Heart left ventricle (tissue), 16 donors: Measurements from ENCODE around the gene GPC6. TPM values are rescaled to one million over a fixed set of nuclear protein-coding genes. Genes with fewer than 3 reads are reported as not detected.

Source experiments
- ATAC-seq, 4 donors: fragments of 200-7000 bp; cut with Tn5 transposase; one replicate each; pipeline ENCODE4 v1.9.1; 2020 to 2022; ENCODE audit warnings: moderate library complexity in 4 of 4, mild to moderate bottlenecking in 3 of 4, moderate number of reproducible peaks in 1 of 4
- DNase-seq, 5 donors: peaks; one replicate each; pipeline ENCODE4 v3.0.0-alpha.2; 2020
- H3K27ac ChIP-seq, 12 donors: fragments of 200-600 bp; sonication (generic) in 4 of 12; one replicate each; pipeline versions ENCODE4 v1.5.0 to v1.8.0; 2016 to 2022; ENCODE audit warnings: mild to moderate bottlenecking in 2 of 12
- H3K27me3 ChIP-seq, 9 donors: fragments of 200-600 bp; sonication (generic) in 2 of 9; one replicate each; pipeline versions ENCODE4 v1.5.1 to v1.8.0; 2016 to 2022; ENCODE audit warnings: mild to moderate bottlenecking in 3 of 9
- H3K36me3 ChIP-seq, 9 donors: fragments of 200-600 bp; sonication (generic) in 2 of 9; one replicate each; pipeline versions ENCODE4 v1.5.0 to v1.8.0; 2018 to 2022; ENCODE audit warnings: mild to moderate bottlenecking in 2 of 9
- H3K4me1 ChIP-seq, 12 donors: fragments of 200-600 bp; sonication (generic) in 4 of 12; one replicate each; pipeline versions ENCODE4 v1.5.0 to v1.8.0; 2016 to 2022; ENCODE audit warnings: mild to moderate bottlenecking in 3 of 12
- H3K4me3 ChIP-seq, 12 donors: fragments of 200-600 bp; sonication (generic) in 4 of 12; one replicate each; pipeline versions ENCODE4 v1.5.0 to v1.8.0; 2017 to 2022; ENCODE audit warnings: mild to moderate bottlenecking in 9 of 12, moderate library complexity in 4 of 12
- H3K9me3 ChIP-seq, 12 donors: fragments of 200-600 bp; sonication (generic) in 4 of 12; one replicate each; pipeline versions ENCODE4 v1.5.0 to v1.8.0; 2016 to 2022; ENCODE audit warnings: mild to moderate bottlenecking in 1 of 12
- POLR2A ChIP-seq, 2 donors: fragments of 450-650 bp; IDR thresholded peaks; one replicate each; pipeline ENCODE4 v1.6.1; 2017; ENCODE audit warnings: antibody characterized with exemption in 2 of 2, mild to moderate bottlenecking in 2 of 2, moderate library complexity in 2 of 2
- WGBS, 4 donors: extraction: QIAGEN DNeasy Blood & Tissue Kit in 2 of 4; methylation state at CpG; one replicate each; pipeline versions ENCODE4 v1.1.5 to v1.1.7; 2013 to 2018; 5-methylcytosine and 5-hydroxymethylcytosine counted together
- intact Hi-C, 10 donors: fragments of 100-400 bp; cut with DNase I; formaldehyde crosslinking; loops; one replicate each; pipeline versions ENCODE4 v1.11.1 to v1.14.2; 2022
- polyA plus RNA-seq, 2 donors: library from polyadenylated mRNA; stranded (reverse); fragments of 200-250 nt; gene quantifications; one replicate each; pipeline ENCODE4 v1.2.3, GENCODE V29; 2013
- total RNA-seq, 9 donors: library from RNA; depleted of rRNA in 2 of 9; stranded (reverse); fragments of >200 nt in 2 of 9; fragmentation: NEBNext Ultra II Directional in 3 of 9; extraction: Animal tissue kit (Norgen Biotek cat#: 25700) in 3 of 9; gene quantifications; one replicate each; pipeline versions ENCODE4 v1.1.0 to v1.2.4, GENCODE V29; 2016 to 2023
- TF ChIP-seq, protein P1 (sequence below), 12 donors: fragments of 200-600 bp; sonication (generic) in 4 of 12; IDR thresholded peaks; one replicate each; pipeline versions ENCODE4 v1.5.0 to v1.8.0; 2018 to 2022; ENCODE audit warnings: antibody characterized with exemption in 12 of 12, mild to moderate bottlenecking in 5 of 12
- donor health status: ischemic (EF 13 %, LVEDD 7.1; RV severe dilation, severe dysfunction).
- donor health status: healthy with polysubstance abuse.
- donor health status: DM: no; HTN: yes; CAD: no.
- donor health status: DM: no; HTN: no; CAD: no.
- donor health status: ischemic (EF 25% LVEDD 6.9; RV normal size, moderate dysfunction).
- donor health status: ischemic (EF 25% LVEDD 5.7; RV mildly dilated, moderate dysfunction).
- donor health status: healthy.
- donor health status: DM: yes; HTN: yes; CAD: no.
- donor health status: ischemic (EF 35%, LVEDD 5.7; RV mildly dilated, moderate dysfunction).
- donor health status: nonischemic (EF 11% LVEDD 7.7; RV severe dilation, severe dysfunction).
- donor health status: DM: yes; HTN: yes; CAD: no.
- donor health status: PGD.
- donor health status: ischemic (EF 29% LVEDD 5.4; RV normal size, mild dysfunction).
- donor health status: nonischemic (EF 23%, LVEDD 6.1; RV moderate dilation, normal function).

The GPC6 gene
- total and polyA plus RNA-seq, 11 donors: 0.08 to 6.2 (median 2.0) TPM

- 67 to 80% (median 73%) methylated on average over 2 of the region's 2 CpGs for WGBS, 4 donors
- intact Hi-C loops: no loop called here
Observed at GRCh38 chr13:93732186-93732585, 505.6 kb downstream of the GPC6 start.

GRCh38 chr13:93736081-93736480, 509.5 kb downstream of the GPC6 start:
- intact Hi-C loops: no loop called here
- TF ChIP-seq, protein P1, sequence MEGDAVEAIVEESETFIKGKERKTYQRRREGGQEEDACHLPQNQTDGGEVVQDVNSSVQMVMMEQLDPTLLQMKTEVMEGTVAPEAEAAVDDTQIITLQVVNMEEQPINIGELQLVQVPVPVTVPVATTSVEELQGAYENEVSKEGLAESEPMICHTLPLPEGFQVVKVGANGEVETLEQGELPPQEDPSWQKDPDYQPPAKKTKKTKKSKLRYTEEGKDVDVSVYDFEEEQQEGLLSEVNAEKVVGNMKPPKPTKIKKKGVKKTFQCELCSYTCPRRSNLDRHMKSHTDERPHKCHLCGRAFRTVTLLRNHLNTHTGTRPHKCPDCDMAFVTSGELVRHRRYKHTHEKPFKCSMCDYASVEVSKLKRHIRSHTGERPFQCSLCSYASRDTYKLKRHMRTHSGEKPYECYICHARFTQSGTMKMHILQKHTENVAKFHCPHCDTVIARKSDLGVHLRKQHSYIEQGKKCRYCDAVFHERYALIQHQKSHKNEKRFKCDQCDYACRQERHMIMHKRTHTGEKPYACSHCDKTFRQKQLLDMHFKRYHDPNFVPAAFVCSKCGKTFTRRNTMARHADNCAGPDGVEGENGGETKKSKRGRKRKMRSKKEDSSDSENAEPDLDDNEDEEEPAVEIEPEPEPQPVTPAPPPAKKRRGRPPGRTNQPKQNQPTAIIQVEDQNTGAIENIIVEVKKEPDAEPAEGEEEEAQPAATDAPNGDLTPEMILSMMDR (IDR thresholded peaks at IDR 0.05): no peak
- no peak for TF ChIP-seq POLR2A (IDR thresholded peaks at IDR 0.05)

More at GRCh38 chr13:93732186-93732585, 505.6 kb downstream of the GPC6 start:
- ATAC-seq (no peak), DNase-seq (no peak)
- no peaks in the 10 kb centered on the region for H3K9me3 ChIP-seq
- no peak for TF ChIP-seq POLR2A (IDR thresholded peaks at IDR 0.05)
- TF ChIP-seq, protein P1 (IDR thresholded peaks at IDR 0.05): no peak
- no peaks in the 10 kb centered on the region for H3K36me3 ChIP-seq
- no peak overlapping the region for H3K4me3 ChIP-seq
- no peaks in the 10 kb centered on the region for H3K27me3 ChIP-seq
- H3K27ac ChIP-seq: no peak overlapping the region
- no peaks in the 10 kb centered on the region for H3K4me1 ChIP-seq

GRCh38 chr13:93736909-93737308, 510.3 kb downstream of the GPC6 start:
- intact Hi-C loops: no loop called here
- Histone ChIP-seq H3K9me3 (no peaks in the 10 kb centered on the region), H3K36me3 (no peaks in the 10 kb centered on the region), H3K4me1 (no peaks in the 10 kb centered on the region), H3K4me3 (no peak overlapping the region), H3K27me3 (no peaks in the 10 kb centered on the region), H3K27ac (no peak overlapping the region)
- TF ChIP-seq POLR2A (IDR thresholded peaks at IDR 0.05): no peak
- TF ChIP-seq, protein P1 (IDR thresholded peaks at IDR 0.05): no peak
- DNase-seq: no peak
- no peak for ATAC-seq
- 76 to 85% (median 83%) methylated on average over 3 of the region's 3 CpGs for WGBS, 4 donors

More at GRCh38 chr13:93736081-93736480, 509.5 kb downstream of the GPC6 start:
- no peak for DNase-seq
- no peaks in the 10 kb centered on the region for H3K9me3 ChIP-seq
- no peaks in the 10 kb centered on the region for H3K27me3 ChIP-seq
- no peaks in the 10 kb centered on the region for H3K4me1 ChIP-seq
- no peak for ATAC-seq
- H3K27ac ChIP-seq: no peak overlapping the region
- no peaks in the 10 kb centered on the region for H3K36me3 ChIP-seq
- H3K4me3 ChIP-seq: no peak overlapping the region

DNA sequence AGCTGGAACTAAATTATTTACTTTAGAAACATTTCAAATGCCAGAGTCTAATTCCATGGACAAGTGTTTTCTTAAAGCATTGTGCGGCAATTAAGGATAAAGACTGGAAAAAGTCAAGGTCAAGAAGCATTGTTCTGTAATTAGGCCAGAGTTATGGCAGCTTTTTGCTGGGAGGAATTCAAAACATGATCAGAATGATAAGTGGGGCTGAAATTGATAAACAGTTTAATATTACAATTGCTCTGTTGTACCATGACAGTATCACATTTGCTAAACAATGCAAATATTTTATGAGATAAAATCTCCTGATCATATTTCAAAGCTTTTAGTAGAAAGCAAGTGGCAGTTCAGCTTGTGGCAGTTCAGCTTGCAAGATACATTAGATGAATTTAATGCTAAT, 513.7 kb downstream of the GPC6 start:
- H3K4me3 ChIP-seq: no peak overlapping the region
- ATAC-seq (no peak), DNase-seq (no peak)
- WGBS, 4 donors: 13 to 45% (median 34%) methylated on average over 1 of the region's 1 CpG
- TF ChIP-seq, protein P1 (IDR thresholded peaks at IDR 0.05): no peak
- TF ChIP-seq POLR2A (IDR thresholded peaks at IDR 0.05): no peak
- H3K4me1 ChIP-seq: no peaks in the 10 kb centered on the region
- no peaks in the 10 kb centered on the region for H3K9me3 ChIP-seq
- no peaks in the 10 kb centered on the region for H3K27me3 ChIP-seq
- H3K27ac ChIP-seq: no peak overlapping the region
- H3K36me3 ChIP-seq: no peaks in the 10 kb centered on the region
- intact Hi-C loops: no loop called here
